ENCODE measurements around the gene PMEPA1.

GRCh38 chr20:57624124-57624523 lies 85.7 kb downstream of the PMEPA1 start:
- TF ChIP-seq EZH2phosphoT487 (IDR thresholded peaks at IDR 0.05; ENCODE audit: borderline replicate concordance, low read length) (no peak), CTCF (IDR thresholded peaks at IDR 0.05; ENCODE audit: low read depth, low read length, poor library complexity, severe bottlenecking) (no peak)
